Fibroblast of skin of back (primary cell): ENCODE measurements around the gene KRIT1.
"Not testable (repeated sequence)": the region's sequence is repeated elsewhere in the genome, so short reads cannot be mapped to it uniquely, and the experiment has no call there.

Experiments
- DNase-seq: peaks from one replicate; pipeline ENCODE4 v3.0.0-alpha.2; 2013

Gene KRIT1

DNA sequence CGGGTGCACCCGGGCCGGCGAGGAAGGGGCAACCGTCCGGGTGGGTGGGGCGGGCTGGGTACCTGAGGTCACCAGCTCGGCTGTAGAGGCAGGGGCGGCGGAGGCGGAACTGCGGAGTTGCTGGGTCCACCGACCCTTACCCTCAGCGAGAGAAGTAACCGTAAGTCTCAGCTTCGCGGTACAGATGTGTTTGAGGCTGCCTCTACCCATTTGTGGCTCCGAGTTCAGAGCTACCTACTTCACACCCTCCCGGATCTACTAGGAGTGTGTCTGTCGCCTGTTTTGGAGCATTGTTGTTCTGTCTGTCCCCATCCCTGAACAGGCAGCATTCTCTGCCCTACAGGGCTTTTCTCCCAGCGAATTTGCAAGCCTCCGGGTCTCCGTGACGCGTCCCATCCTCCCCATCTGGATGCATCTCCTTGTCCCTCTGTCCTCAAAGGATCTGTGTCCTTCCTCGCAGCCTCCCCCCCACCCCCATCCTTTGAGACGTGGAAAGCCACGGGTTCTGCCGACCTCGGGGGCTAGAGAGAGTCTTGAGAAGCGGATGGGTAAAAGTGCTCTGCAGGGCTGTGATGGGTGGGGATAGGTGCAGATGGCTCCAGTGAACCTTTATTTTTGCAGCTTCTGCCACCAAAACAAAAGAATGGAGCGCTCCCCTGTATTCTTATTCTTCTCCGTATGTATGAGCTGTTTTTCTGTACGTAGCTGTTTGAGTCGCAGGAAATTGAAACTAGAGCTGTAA is 817 bp upstream of the KRIT1 start:
- DNase-seq: peak; percentile 23

DNA sequence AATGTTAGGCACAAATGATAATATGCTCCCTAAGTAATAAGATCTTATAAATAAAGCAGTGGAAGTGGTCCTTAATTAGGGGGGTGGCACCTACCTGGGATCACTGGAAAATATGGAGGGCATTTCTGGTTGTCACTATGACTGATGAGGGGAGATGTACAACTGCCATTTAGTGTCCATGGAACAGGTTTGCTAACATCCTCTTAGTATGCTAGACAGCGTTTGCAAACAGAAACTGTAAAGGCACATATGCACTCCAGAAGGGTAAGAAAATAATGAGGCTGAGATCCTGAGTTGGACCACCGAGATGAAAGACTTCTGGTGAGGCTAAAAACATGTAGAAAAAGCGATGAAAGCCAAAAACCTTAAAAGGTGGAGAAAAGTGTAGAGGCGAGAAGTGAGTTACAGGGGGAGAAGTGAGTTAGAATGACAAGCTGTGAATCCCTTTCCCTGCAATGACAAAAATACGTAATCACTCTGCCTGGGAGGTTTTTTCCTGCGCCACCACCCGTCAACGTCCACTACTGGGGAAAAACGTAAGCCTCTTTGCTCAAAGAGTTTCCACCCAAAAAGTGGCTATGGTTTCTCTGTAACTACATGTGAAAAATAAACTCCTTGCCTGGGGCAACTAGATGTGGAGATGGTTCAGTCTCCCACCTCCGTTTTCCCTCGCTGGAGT is 767 bp downstream of the KRIT1 start:
- DNase-seq: peak; percentile 28

DNA sequence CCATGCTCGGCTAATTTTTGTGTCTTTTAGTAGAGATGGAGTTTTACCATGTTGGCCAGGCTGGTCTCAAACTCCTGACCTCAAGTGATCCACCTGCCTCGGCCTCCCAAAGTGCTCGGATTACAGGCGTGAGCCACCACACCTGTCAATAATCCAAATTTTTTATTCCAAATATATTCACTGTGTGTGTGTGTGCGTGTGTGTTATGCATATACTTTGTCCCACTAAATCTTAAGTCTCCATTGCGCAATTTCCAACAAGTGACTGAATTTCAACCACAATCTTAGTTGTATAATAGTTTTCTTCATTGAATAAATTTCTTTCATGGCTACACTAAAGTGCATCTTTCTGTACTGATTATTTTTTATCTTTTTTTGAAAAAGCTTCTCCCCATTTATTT is 2.7 kb downstream of the KRIT1 start:
- DNase-seq: no peak

DNA sequence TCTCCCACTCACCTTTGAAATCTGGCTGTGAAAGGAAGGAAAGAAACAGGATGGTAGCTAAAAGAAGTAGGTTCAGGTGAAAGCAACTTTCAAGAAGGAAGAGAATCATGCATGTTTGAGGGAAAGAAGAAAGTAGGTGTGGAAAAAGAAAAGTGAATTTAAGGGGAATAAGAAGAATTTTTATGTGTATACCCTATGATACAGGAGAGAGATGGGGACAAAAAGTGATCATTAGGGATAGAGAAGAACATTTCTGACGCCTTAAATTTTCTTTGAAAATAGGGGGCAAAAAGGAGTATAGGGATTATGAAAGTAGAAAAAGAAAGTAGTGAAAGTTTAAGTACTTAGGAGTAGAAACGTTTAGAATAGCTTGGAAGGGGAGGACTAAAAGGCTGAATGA is 15.2 kb downstream of the KRIT1 start:
- DNase-seq: no peak

DNA sequence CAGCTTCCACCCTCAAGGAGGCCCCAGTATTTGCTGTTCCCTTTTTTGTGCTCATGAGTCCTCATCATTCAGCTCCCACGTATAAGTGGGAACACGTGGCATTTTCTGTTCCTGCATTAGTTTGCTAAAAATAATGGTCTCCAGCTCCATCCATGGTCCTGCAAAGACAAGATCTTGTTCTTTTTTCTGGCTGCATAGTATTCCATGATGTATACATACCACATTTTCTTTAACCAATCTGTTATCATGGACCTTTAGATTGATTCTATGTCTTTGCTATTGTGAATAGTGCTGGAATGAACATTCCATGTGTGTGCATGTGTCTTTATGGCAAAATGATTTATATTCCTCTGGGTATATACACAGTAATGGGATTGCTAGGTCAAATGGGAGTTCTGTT is 17.0 kb downstream of the KRIT1 start:
- DNase-seq: no peak

DNA sequence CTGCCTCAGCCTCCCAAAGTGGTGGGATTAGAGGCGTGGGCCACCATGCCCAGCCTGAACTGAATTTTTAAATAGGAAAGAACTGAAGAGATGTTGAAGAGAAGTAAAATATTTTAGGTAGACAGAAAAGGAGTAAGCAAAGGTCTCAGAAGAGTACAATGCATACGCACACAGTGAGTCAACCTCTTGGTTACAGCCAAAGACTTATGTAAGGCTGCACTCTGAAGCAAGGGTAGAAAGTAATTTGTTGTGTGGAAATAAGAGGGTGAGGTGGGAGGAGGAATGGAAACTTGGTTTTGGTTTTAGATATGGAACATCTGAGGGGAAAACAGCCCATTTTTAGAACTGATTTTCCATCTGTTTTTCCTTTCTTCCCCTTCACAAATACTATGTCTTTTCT is 17.6 kb downstream of the KRIT1 start:
- no peak for DNase-seq

DNA sequence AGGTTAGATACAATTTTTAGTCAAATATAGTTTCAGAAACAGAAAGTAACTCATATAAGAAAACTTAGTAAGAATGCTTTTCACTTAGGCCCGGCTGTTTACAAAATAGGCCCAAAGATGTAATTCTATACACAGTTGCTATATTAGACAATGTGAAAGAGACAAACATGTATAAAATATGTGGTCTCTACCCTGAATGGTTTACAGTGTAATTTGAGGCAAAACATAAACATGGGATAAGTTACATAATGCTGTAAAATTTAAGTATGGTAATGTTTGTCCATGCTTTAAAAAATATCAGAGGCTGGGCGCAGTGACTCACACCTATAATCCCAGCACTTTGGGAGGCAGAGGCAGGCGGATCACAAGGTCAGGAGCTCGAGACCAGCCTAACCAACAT is 18.7 kb downstream of the KRIT1 start:
- no peak for DNase-seq

DNA sequence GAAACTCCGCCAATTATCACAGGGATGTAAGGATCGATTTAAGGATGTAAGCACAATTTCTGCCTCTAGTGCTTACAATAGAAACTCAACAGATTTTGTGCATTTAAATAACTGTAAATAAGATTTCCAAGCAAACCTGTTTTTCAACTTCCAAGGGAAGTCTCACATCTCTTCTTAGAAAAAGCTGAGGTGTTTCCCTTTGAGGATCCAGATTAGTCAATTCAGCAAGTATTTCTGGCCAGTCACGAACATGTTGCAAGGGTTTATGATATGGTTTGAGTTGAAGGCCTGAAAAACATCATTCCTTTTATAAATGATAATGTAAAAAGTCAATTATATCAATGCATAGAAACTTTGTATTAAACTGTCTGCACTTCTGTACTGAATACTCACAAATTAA is 23.9 kb downstream of the KRIT1 start:
- DNase-seq: no peak

DNA sequence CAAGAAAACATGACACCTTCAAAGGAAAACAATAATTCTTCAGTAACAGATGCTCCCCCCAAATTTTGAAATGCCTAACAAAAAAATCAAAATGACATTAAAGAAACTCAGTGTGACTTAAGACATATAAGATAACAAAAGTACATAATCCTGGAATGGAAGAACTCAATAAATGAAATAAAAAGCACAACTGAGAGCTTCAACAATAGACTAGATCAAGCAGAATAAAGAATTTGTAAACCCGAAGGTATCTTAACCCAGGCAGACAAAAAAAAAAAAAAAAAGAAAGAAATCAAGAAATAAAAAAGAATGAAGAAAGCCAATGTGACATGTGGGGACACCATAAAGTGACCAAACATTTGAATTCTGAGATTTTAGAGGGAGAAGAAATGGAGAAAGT is 39.0 kb downstream of the KRIT1 start:
- DNase-seq: no peak

DNA sequence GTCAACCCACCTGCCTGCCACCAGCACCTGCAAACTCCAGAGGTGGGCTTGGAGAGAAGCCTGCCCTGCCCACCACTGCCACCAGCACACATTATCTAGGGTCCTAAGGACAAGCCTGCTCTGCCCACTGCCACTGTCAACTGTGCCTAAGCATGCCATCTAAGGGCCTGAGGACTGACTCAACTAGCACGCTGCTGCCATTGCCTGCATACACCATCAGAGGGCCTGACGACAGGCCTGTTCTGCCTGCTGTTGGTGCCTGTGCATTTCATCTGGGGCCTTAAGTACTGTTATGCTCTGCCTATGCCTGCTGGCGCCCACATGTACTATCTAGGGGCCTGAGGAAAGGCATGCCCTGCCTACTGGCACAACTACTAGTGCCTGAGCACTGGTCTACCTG is 39.7 kb downstream of the KRIT1 start:
- no peak for DNase-seq

DNA sequence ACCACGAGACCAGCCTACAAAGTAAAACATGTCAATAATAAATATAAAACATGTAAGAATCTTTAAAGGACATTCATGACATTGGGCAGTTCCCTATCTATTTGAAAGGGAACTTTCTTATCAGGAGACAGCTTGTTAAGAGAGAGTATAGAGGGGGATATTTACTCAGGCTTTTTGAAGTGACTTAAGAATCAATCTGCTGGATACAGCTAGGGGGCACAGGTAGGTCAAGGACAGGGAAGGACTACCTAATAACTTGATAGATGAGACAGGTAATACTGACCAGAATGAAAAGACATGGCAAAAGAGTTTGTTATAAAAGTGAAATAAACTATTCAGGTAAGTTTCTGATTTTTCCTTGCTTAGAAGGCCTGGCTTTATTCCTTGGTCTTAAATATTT is 44.9 kb downstream of the KRIT1 start:
- DNase-seq: no peak

DNA sequence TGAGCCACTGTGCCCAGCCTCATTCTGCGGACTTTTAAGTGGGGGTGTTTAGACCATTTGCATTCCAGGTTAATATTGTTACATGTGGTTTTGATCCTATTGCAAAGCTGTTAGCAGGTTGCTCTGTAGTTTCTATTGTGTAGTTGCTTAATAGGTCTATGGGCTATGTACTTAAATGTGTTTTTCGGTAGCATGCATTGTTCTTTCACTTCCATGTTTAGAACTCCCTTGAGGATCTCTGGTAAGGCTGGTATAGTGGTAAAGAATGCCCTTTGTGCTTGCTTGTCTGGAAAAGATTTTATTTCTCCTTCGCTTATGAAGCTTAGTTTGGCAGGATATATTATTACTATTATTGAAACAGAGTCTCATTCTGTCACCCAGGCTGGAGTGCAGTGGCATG is 53.4 kb downstream of the KRIT1 start:
- no peak for DNase-seq

DNA sequence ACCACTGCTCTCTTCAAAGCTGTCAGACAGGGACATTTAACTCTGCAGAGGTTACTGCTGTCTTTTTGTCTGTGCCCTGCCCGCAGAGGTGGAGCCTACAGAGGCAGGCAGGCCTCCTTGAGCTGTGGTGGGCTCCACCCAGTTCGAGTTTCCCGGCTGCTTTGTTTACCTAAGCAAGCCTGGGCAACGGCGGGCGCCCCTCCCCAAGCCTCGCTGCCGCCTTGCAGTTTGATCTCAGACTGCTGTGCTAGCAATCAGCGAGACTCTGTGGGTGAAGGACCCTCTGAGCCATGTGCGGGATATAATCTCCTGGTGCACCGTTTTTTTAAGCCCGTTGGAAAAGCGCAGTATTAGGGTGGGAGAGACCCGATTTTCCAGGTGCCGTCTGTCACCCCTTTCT is 56.5 kb downstream of the KRIT1 start:
- DNase-seq: not testable (repeated sequence)

DNA sequence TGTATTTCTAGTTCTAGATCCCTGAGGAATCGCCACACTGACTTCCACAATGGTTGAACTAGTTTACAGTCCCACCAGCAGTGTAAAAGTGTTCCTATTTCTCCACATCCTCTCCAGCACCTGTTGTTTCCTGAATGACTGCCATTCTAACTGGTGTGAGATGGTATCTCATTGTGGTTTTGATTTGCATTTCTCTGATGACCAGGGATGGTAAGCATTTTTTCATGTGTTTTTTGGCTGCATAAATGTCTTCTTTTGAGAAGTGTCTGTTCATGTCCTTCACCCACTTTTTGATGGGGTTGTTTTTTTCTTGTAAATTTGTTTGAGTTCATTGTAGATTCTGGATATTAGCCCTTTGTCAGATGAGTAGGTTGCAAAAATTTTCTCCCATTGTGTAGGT is 61.4 kb downstream of the KRIT1 start:
- not testable (repeated sequence) for DNase-seq

DNA sequence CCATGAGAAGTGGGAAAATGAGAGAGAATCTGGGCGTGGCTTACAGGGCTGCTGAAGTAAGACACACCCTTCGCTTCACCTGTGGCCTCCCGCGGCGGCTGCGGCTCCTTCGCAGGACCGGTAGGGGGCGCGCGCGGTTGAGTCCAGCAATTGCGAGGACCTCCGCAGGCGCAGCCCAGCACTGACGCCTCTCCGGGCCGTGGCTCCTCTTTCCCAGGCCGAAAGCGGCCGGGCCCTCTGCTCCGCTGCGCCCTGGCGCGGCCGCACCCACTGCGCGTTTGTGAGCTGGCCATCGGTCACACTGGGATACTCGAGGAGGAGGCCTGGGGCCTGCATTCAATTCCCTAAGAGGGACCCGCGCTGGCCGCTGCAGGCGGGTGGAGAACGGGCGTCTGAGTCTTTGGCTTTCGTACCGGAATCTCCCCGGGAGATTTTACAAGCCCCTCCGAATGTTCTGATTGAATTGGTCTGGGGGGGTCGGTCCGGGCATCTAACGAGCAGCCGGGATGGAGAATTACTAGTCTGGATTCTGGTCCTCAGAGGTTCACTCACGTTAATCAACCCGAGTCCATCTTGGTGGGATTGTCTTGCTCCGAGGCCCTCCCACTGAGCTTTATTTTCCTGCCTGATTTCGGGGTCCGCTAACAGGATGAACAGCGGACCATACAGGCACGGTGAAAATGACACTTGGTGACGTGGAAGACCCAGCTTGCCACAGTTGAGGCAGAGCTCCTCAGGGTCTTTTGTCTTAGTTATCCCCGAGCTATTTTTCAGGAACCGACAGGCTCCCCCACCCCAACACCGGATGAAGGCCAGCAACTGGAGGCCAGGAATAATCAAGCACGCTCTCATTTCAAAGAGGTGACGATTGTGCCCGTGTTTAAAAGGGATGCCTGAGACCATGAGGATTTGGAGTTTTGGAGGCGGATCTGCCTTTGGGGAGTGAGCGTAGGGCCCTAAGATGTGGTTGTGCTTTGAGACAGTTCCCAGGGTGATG is 66.5 kb downstream of the KRIT1 start, which contains the start of gene LRRD1:
Gene LRRD1, minus strand, starts transcription at position 215 of the 997 bp plus-strand sequence. CDS start 13,940 bp downstream, outside the sequence.
- peak; percentile 82 for DNase-seq

DNA sequence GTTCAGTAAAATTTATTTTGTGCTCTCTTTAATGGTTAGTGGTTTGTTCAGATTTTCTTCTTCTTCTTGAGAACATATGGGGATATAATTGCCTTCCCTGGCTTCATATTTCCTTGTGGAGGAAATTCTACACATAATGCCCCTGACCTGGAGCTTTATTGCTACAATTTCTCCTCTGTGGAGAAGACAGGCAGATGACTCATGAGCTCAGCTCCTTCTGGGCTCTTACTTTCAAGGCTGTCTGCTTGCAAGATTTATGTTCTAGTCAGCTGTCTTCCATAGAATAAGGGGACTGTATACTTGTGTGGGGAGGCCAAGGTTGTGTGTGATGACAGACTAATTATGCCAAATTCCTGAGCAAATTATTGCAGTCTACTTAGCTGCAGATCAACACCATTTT is 68.4 kb downstream of the KRIT1 start:
- peak; percentile 18 for DNase-seq

DNA sequence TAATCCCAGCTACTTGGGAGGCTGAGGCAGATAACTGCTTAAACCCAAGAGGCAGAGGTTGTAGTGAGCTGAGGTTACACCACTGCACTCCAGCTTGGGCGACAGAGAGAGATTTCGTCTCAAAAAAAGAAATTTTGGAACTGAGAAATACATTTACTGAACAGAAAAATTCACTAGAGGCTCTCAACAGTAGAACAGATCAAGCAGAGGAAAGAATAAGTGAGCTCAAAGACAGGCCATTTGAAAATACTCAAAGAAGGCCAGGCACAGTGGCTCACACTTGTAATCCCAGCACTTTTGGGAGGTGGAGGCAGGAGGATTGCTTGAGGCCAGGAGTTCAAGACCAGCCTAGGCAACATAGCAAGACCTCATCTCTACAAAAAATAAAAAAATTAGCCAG is 76.2 kb downstream of the KRIT1 start:
- DNase-seq: not testable (repeated sequence)

DNA sequence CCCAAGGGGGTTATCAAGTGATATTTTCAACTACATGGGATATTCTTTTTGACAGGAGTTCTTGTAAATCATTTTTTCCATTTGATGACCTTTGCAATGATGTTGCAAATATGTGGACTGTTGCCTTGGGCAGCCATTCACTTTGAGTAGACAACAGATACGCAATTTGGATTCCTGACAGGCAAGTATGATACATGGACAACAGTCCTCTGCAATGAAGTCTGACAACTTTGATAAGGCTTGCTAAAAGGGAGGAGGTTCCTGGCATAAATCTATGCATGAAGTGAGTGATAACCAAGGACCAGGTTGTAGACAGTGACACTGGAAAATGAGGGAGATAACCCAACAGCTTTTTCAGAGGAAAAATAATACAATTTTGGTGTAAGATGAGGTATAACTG is 84.4 kb downstream of the KRIT1 start:
- no peak for DNase-seq

DNA sequence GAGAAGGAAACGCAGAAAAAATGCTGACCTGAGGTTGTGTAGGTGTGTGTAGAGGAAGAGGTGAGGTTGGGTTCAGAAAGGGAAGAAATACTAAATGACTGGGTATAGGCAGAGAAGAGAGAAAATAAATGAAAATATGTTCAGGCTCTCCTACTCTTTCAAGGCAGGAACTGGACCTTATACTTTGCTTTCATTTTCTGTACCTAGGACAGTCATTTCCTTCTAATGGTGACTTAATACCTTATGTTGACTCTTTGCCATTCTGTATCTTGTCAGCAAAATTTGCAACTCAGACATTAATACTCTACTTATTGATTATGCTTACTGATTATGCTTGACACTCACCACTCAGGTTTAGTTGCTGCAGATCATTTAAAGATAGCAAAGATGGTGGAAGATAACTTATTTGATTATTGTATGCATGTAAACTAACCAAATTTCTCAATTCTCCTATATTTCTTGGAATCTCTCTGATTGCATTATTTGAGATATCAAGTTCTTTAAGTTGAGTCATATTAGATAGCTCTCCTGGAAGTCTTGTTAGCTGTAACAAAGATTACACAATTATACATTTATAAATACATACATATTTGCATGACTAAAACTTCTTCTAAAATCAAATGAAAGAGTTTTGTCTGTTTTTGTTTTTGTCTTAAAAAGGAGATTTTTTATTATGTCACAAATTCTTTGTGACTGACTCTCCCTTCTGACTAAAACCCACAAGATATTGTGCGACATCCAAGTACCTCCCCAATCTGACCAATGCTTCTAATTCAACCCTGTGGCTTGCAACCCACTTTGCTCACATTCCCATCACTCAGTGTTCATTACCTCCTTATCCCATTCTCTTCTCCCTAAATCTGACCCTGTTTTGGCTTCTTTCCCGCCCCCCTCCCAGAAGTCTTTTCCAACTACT is 86.8 kb downstream of the KRIT1 start:
- peak; percentile 88 for DNase-seq

DNA sequence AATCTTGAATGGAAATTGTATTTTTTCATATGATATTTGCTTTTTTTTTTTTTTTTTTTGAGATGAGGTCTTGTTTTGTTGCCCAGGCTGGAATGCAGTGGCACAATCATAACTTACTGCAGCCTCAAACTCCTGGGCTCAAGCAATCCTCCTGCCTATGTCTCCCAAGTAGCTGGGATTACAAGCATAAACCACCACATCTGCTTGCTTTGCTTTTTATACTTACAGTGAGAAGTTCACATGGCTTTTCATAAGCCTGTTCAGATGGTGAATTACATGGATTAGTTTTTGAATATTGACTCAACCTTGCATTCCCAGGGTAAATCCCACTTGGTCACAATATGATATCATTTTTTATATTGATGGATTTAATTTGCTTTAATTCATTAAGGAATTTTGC is 88.7 kb downstream of the KRIT1 start:
- DNase-seq: no peak

DNA sequence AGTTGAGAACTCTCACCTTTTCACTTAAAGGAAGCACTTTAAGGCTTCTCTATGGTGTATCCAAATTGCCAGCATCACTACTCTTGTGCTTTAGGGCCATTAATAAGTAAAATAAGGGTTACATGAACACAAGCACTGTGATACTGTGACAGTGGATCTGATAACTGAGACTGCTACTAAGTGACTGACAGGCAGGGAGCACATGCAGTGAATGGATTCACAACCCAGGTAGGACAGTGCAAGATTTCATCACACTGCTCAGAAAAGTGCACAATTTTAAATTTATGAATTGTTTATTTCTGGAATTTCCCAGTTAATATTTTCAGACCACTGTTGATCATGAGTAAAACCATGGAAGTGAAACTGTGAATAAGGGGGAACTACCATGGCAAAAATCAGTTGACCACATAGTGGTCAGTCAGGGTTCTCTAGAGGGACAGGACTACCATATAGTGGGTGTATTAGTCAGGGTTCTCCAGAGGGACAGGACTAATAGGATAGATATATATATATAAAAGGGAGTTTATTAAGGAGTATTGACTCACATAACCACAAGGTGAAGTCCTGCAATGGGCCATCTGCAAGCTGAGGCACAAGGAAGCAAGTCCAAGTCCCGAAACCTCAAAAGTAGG is 90.5 kb downstream of the KRIT1 start:
- DNase-seq: no peak
